NB4 (cell line): ENCODE results near the gene COPS8.

ENCODE experiments used
- POLR2A ChIP-seq: IDR thresholded peaks from 2 replicates; pipeline ENCODE4 v1.6.1; 2011; ENCODE audit warnings: mild to moderate bottlenecking; ENCODE audit not compliant: insufficient read length; ENCODE audit errors: extremely low read depth
- TF ChIP-seq, protein P1 (sequence below): IDR thresholded peaks from one replicate; pipeline ENCODE4 v1.5.1; 2012; ENCODE audit warnings: low read depth, low read length
- TF ChIP-seq, protein P2 (sequence below): IDR thresholded peaks from 2 replicates; pipeline ENCODE4 v1.6.1; 2011; ENCODE audit warnings: low read depth, low read length

DNA sequence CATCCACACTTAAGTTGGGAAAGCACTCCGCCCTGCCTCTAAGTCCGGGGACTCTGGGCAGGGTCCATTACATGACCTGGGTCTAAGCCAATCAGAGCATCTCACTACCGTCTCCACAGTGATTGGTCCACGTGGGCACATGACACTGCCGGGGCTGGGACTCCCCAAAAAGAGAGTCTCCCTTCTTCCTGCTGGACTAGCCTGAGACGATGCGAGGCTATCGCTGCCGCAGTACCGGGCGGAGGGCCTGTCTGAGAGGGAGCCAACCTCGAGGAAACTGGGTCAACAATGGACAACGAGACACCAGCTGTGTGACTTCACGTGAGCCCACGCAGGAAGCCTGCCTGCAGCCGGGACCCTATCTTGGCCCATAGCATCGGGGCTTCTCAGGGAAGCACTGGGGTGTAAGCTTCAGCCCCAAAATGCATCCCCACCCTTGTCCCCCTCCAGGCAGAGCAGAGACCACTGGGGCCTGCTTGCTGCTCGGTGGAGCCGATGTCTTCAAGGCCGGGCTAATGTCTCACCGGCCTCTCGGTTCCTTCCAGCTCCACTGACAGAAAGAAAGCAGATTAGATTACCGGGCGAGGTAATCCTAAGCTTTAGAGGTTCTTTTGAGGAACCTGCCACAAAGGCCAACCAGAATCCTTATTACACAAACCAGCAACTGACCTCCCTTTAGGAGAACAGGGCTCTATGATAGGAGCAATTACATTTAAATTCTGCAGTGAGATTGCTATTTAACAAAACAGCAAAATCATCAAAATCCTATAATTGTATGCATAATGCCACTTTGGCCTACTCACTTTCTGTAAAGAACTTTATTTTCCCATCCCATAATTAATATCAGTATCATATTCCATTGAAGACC, 21.3 kb upstream of the COPS8 start:
- TF ChIP-seq, protein P1, sequence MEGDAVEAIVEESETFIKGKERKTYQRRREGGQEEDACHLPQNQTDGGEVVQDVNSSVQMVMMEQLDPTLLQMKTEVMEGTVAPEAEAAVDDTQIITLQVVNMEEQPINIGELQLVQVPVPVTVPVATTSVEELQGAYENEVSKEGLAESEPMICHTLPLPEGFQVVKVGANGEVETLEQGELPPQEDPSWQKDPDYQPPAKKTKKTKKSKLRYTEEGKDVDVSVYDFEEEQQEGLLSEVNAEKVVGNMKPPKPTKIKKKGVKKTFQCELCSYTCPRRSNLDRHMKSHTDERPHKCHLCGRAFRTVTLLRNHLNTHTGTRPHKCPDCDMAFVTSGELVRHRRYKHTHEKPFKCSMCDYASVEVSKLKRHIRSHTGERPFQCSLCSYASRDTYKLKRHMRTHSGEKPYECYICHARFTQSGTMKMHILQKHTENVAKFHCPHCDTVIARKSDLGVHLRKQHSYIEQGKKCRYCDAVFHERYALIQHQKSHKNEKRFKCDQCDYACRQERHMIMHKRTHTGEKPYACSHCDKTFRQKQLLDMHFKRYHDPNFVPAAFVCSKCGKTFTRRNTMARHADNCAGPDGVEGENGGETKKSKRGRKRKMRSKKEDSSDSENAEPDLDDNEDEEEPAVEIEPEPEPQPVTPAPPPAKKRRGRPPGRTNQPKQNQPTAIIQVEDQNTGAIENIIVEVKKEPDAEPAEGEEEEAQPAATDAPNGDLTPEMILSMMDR: no peak
- TF ChIP-seq POLR2A: no peak
- TF ChIP-seq, protein P2, sequence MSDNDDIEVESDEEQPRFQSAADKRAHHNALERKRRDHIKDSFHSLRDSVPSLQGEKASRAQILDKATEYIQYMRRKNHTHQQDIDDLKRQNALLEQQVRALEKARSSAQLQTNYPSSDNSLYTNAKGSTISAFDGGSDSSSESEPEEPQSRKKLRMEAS: no peak
